LNCaP clone FGC (cell line): ENCODE data around the gene TRPM1.
A peak's percentile ranks its signal among the peaks of the same experiment; 100 is the strongest.

Source experiments
- DNase-seq: peaks from one replicate; pipeline ENCODE4 v3.0.0-alpha.2; 2011; ENCODE audit warnings: low read depth
- H3K4me3 ChIP-seq: 2 replicates; pipeline ENCODE4 v1.5.1; 2011; ENCODE audit warnings: mild to moderate bottlenecking, low read depth, low read length, control low read depth
- CTCF ChIP-seq: IDR thresholded peaks from 2 replicates; pipeline ENCODE4 v1.5.1; 2012; ENCODE audit warnings: mild to moderate bottlenecking; ENCODE audit not compliant: control insufficient read depth, insufficient read depth; ENCODE audit errors: extremely low read depth

Gene TRPM1

GRCh38 chr15:30985081-30985531 is 116.4 kb downstream of the TRPM1 start:
- DNase-seq: no peak
- no peak overlapping the region for H3K4me3 ChIP-seq
- TF ChIP-seq CTCF: no peak

GRCh38 chr15:30984542-30984941 is 117.0 kb downstream of the TRPM1 start:
- TF ChIP-seq CTCF: no peak
- 0 out of 2 replicates have a peak overlapping the region, but pooled peaks have one; percentile 9 for H3K4me3 ChIP-seq
- DNase-seq: no peak

DNA sequence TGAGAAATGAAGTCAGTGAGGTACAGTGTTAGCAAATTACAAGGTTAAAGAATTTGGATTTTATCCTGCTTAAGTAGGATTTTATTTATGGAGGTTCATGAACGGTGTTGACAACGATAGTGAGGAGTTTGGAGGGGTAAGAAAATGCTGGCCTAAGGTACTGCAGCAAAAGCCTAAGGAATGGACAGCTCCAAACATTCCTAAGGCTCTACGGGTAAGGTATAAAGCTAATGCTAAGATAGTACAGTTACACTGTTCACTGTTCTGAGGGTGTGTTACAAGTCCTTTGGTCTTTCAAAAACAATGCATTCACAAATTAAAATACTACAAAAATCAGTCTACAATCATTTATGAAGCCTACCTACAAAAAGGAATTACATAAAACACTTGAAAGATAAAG is 117.4 kb downstream of the TRPM1 start:
- no peak for DNase-seq
- 0 out of 2 replicates have a peak overlapping the region, but pooled peaks have one; percentile 9 for H3K4me3 ChIP-seq
- no peak for TF ChIP-seq CTCF

- H3K4me3 ChIP-seq: no peak overlapping the region
- DNase-seq: no peak
- no peak for TF ChIP-seq CTCF
Observed at GRCh38 chr15:30979457-30979856, 122.1 kb downstream of the TRPM1 start.

DNA sequence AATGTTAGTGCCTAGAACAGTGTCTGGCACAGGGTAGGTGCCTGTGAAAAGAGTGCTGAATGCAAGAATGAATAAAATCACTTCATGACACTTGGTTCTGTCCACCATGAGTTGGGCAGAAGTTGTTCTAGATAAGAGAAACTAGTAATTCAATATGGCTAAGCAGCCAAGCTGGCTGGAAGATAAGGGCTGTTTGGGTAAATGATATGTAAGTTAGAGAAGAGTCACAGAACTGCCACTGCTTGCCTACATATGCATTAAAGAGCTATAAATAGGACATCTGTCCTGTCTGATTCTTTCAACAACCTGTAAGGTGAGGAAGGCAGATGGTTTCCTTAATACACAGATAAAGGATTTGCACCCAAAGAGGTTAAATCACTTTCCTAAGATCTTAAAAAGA is 123.2 kb downstream of the TRPM1 start:
- TF ChIP-seq CTCF: no peak
- no peak overlapping the region for H3K4me3 ChIP-seq
- DNase-seq: no peak

DNA sequence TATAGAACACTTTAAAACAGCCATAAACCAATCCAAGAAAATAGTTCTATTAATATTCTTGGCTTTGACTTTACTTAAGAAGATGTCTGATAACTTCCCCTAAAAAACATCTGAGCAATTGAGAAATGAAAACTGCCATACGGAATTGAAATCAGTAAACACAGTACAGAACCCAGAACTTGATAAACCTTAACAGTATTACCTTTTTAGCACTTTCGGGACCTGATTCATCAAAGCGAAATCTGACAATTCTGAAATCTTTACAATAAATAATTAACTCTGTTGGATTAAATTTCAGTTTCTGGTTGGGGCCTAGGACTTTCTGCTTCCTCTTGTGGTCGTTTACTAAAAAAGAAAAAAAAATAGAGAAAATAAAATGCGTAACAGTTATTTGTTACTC is 127.4 kb downstream of the TRPM1 start:
- TF ChIP-seq CTCF: no peak
- DNase-seq: no peak
- H3K4me3 ChIP-seq: no peak overlapping the region

DNA sequence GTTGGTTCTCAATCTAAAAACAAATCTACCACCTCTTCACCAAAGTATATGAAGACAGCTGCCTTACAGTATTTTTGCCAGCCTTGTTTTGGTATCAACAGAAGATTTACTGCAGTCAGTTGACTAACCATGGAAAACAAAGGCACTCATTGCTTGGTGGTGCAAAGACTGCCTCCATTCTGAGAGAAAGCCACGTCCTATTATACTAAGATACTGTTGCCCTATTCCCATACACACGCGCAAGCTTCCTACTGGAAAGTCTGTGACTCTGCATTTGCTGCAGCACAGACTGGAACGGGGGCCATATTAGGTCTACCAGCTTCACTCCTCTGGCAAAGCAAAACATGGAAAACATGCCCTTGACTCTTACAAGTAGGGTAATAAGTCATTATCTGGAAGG is 128.1 kb downstream of the TRPM1 start:
- no peak overlapping the region for H3K4me3 ChIP-seq
- no peak for DNase-seq
- TF ChIP-seq CTCF: no peak
